ENCODE measurements around the gene DKK3. TPM values are rescaled to one million over a fixed set of nuclear protein-coding genes. Genes with fewer than 3 reads are reported as not detected.

DKK3 gene
- total RNA-seq, 1 donor from 2014 or later, result 36.3 TPM

DNA sequence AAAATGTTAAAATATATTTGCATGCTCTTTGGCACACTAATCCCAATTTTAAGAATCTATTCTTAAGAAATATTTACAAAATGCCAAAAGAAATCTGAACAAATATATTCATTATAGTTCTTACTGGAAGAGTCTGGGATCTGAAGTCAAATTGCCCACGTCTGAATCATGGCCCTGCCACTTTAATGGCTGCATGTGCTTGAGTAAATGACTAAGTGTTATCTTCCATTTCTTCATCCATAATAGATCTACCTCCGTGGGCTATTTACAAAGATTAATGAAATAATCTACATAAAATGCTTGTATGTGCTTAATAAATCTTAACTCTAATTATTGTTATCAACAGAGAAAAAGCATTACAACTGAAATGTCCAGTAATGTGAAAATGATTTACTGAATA is 24.5 kb upstream of the DKK3 start:
- no peak for DNase-seq (ENCODE audit: extremely low spot score, unreplicated experiment)
- TF ChIP-seq, protein P1, sequence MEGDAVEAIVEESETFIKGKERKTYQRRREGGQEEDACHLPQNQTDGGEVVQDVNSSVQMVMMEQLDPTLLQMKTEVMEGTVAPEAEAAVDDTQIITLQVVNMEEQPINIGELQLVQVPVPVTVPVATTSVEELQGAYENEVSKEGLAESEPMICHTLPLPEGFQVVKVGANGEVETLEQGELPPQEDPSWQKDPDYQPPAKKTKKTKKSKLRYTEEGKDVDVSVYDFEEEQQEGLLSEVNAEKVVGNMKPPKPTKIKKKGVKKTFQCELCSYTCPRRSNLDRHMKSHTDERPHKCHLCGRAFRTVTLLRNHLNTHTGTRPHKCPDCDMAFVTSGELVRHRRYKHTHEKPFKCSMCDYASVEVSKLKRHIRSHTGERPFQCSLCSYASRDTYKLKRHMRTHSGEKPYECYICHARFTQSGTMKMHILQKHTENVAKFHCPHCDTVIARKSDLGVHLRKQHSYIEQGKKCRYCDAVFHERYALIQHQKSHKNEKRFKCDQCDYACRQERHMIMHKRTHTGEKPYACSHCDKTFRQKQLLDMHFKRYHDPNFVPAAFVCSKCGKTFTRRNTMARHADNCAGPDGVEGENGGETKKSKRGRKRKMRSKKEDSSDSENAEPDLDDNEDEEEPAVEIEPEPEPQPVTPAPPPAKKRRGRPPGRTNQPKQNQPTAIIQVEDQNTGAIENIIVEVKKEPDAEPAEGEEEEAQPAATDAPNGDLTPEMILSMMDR (conservative IDR thresholded peaks at IDR 0.05), result no peak
- Mint-ChIP-seq H3K9me3 (no peaks in the 10 kb centered on the region), H3K4me1 (ENCODE audit: unreplicated experiment) (peaks cover 20% of the 10 kb centered on the region), H3K4me3 (no peak overlapping the region), H3K36me3 (no peaks in the 10 kb centered on the region), H3K27me3 (peaks cover 3% of the 10 kb centered on the region), H3K27ac (no peak overlapping the region)

GRCh38 chr11:12031856-12032544 is 23.6 kb upstream of the DKK3 start:
- Mint-ChIP-seq H3K27me3 (peaks cover 3% of the 10 kb centered on the region), H3K4me1 (ENCODE audit: unreplicated experiment) (peaks cover 28% of the 10 kb centered on the region)
- DNase-seq (ENCODE audit: extremely low spot score, unreplicated experiment), result no peak

GRCh38 chr11:12029738-12030363 is 21.4 kb upstream of the DKK3 start:
- Mint-ChIP-seq H3K4me3 (no peak overlapping the region), H3K27ac (no peak overlapping the region), H3K36me3 (no peaks in the 10 kb centered on the region), H3K9me3 (no peaks in the 10 kb centered on the region), H3K4me1 (ENCODE audit: unreplicated experiment) (peaks cover 28% of the 10 kb centered on the region), H3K27me3 (peaks cover 2% of the 10 kb centered on the region)
- TF ChIP-seq, protein P1 (conservative IDR thresholded peaks at IDR 0.05), result no peak
- no peak for DNase-seq (ENCODE audit: extremely low spot score, unreplicated experiment)

More at GRCh38 chr11:12031856-12032544, 23.6 kb upstream of the DKK3 start:
- TF ChIP-seq, protein P1 (conservative IDR thresholded peaks at IDR 0.05), result no peak
- no peak overlapping the region for H3K4me3 Mint-ChIP-seq
- no peak overlapping the region for H3K27ac Mint-ChIP-seq
- no peaks in the 10 kb centered on the region for H3K9me3 Mint-ChIP-seq
- no peaks in the 10 kb centered on the region for H3K36me3 Mint-ChIP-seq

DNA sequence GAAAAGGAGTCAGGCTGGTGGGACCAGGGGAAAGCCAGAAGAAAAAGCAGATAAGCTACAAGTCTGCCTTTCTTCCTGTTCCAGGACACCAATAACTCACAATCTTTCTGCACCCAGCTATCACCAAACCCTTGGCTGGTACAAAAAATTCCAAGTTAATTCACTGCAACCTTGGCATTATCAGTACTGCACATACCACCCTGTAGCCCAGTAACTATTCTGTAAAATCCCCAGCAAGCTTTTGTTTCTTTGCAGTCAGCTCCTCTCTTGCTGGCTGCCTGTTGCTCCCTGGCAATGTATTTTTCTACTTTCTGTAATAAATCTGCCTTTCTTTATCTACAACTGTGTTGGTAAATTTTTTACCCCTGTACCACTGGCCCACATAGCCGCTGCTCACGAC is 20.7 kb upstream of the DKK3 start:
- TF ChIP-seq, protein P1 (conservative IDR thresholded peaks at IDR 0.05), result no peak
- Mint-ChIP-seq H3K36me3 (peaks cover 5% of the 10 kb centered on the region), H3K27me3 (peaks cover 2% of the 10 kb centered on the region), H3K4me3 (no peak overlapping the region), H3K27ac (no peak overlapping the region), H3K4me1 (ENCODE audit: unreplicated experiment) (peaks cover 28% of the 10 kb centered on the region), H3K9me3 (peaks cover 7% of the 10 kb centered on the region)
- DNase-seq (ENCODE audit: extremely low spot score, unreplicated experiment), result no peak

GRCh38 chr11:12028303-12028702 is 19.9 kb upstream of the DKK3 start:
- H3K9me3 Mint-ChIP-seq, result peaks cover 14% of the 10 kb centered on the region
- TF ChIP-seq, protein P1 (conservative IDR thresholded peaks at IDR 0.05), result no peak
- peaks cover 2% of the 10 kb centered on the region for H3K27me3 Mint-ChIP-seq
- peaks cover 9% of the 10 kb centered on the region for H3K36me3 Mint-ChIP-seq
- DNase-seq (ENCODE audit: extremely low spot score, unreplicated experiment), result no peak
- peaks cover 28% of the 10 kb centered on the region for H3K4me1 Mint-ChIP-seq (ENCODE audit: unreplicated experiment)
- H3K27ac Mint-ChIP-seq, result no peak overlapping the region
- H3K4me3 Mint-ChIP-seq, result no peak overlapping the region

Data from type B pancreatic cell (in vitro differentiated cells).